Camera-type eye (tissue), 1 donor: ENCODE measurements around the gene ZYG11B. TPM values are rescaled to one million over a fixed set of nuclear protein-coding genes. Genes with fewer than 3 reads are reported as not detected.

Experiments used
- total RNA-seq: library from RNA; depleted of rRNA; stranded (reverse); fragments of >200 nt; gene quantifications from one replicate; pipeline ENCODE4 v1.2.3, GENCODE V29; 2014

Gene ZYG11B
- 112 TPM for total RNA-seq

DNA sequence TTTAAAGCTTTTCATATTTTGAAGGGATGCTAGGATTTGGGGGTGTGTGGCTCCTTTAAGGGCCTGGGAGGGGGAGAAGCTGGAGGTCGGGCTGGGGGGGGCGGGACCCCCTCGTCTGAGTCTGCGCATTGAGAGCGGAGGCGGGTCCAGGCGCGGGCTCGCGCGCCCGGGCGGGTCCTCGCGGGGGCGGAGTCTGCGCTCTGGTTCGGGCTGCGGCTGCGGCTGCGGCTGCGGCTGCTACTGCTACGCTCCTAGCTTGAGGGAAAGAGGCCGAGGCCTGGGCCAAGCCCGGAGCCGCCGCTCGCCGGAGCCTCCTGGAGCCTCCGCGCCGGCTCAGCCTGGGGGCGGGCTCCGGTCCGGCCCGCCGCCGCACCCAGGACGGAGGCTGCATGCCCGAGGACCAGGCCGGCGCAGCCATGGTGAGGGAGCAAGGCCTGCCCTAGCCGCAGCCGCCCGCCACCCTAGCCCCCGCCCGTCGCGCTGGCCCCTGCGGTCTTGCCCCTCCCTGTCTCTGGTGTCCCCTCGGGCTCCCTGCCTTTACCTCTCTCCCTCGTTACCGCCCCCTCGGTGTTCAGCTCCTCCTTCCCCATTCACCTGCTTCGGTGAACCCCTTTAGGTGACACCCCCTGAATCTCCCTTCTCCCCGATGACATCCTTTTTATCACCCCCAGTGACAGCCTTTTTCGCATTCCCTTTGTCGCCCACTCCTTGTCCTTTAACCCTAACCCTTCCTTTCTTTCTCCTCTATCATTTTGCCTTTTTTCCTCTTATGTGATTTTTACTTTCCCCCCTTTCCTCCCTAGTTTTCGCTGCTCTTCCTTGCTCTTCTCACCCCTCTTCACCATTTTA is at the start of gene ZYG11B:
Gene ZYG11B, plus strand, starts transcription at position 189 of the 849 bp plus-strand sequence. Its CDS starts 201 bp downstream, at position 390.

DNA sequence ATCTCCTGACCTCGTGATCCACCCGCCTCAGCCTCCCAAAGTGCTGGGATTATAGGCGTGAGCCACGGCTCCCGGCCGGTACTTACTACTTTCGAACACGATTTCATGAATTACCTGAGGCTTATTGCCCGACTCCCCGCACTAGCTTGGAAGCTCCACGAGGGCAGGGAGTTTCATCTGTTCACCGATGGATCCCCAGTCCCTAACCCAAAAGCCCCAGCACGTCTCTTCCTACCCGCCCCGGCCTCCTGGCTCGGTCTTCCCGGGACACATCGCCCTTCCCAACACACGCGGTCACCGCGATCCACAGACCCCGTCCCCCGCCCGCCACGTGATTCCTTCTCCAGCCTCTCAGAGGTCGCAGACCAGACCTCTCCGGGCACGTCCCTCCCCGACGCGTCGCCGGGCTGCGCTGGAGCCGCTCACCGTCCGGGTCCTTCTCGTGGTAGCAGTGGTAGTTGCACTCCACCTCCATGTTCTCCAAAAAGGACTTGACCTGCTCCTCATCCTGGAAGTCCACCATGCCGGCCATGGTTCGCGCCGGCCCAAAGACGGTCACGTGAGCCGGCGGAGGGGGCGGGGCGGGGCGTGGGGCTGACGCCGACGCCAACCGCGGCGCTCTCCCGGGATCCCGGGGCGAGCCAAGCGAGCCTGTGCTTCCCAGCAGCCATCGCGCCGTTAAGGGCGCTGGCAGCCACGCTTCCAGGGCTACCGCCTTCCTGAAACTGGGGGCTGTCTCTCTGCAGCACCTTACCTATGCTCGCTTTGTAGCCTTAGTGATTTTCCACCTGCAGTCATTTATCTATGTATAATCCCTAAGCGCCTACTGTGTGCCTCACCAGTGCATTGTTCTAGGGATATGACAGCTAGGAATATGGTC is 28.2 kb upstream of the ZYG11B start, which contains the start of gene COA7:
Gene COA7, minus strand, starts transcription at position 553 of the 880 bp plus-strand sequence. Its CDS starts 21 bp downstream, at position 532.

DNA sequence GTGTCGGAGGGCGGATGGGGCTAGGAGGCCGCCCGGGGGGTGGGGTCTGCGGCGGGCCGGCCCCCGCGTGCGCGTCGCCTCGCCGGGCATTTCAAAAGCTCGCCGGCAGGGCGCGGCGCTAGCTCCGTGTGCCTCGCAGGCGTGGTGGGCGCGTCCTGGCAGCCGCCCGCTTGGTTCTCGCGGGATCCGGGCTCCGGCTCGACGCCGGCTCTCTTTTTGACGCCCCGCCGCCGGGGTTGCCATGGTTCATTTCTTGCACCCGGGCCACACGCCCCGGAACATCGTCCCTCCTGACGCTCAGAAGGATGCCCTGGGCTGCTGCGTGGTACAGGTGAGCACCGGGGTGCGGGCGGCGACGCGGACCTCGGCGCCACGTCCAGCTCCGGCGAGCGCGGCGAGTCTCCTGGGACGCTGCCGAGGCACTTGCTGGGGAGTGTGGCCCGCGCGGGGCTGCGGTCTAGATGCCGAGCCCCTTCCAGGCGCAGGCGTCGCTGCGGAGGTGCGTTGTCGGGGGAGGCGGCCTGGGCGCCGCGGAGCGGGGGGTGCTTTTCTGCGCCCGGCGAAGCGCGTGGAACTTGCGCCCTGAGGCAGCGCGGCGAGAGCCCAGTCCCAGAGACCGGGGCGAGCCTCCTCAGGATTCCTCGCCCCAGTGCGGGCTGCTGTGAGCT is 116.5 kb downstream of the ZYG11B start, which contains the start of gene ZYG11A:
Gene ZYG11A, plus strand, starts transcription at position 118 of the 668 bp plus-strand sequence. Its CDS starts 124 bp downstream, at position 242.

Other genes with a start within 250 kb of the ZYG11B start
- gene TUT4, start 173.4 kb upstream of the ZYG11B start, total RNA-seq = 180 TPM
- gene GPX7, start 124.1 kb upstream of the ZYG11B start, total RNA-seq = 96.0 TPM
- 0.38 TPM for gene SHISAL2A, start 93.3 kb upstream of the ZYG11B start, total RNA-seq
- gene COA7, start 28.1 kb upstream of the ZYG11B start, total RNA-seq = 11.2 TPM
- gene ZYG11A, start 116.3 kb downstream of the ZYG11B start, total RNA-seq = 0.38 TPM
- 47.3 TPM for gene ECHDC2, start 195.3 kb downstream of the ZYG11B start, total RNA-seq
- gene SCP2, start 200.8 kb downstream of the ZYG11B start, total RNA-seq = 111 TPM